Right atrium auricular region (tissue), 2 donors: ENCODE data around the gene MAML2. TPM values are rescaled to one million over a fixed set of nuclear protein-coding genes. Genes with fewer than 3 reads are reported as not detected.

Experiments used
- DNase-seq: peaks from one replicate; pipeline ENCODE4 v3.0.0-alpha.2; 2019; ENCODE audit warnings: low spot score
- H3K27ac ChIP-seq, 2 donors: fragments of 200-600 bp; sonication (generic); 1 replicate in 1 of 2; 2 replicates in 1 of 2; pipeline ENCODE4 v1.5.1; 2016 to 2019
- H3K27me3 ChIP-seq, 2 donors: fragments of 200-600 bp; sonication (generic); one replicate each; pipeline versions ENCODE4 v1.5.1 to v1.6.0; 2017 to 2019
- H3K36me3 ChIP-seq: fragments of 200-600 bp; sonication (generic); one replicate; pipeline ENCODE4 v1.5.1; 2016
- H3K4me1 ChIP-seq, 2 donors: fragments of 200-600 bp; sonication (generic); one replicate each; pipeline versions ENCODE4 v1.5.1 to v1.6.0; 2017 to 2019
- H3K4me3 ChIP-seq, 2 donors: fragments of 200-600 bp; sonication (generic); 1 replicate in 1 of 2; 2 replicates in 1 of 2; pipeline ENCODE4 v1.5.1; 2017 to 2019; ENCODE audit warnings: mild to moderate bottlenecking in 1 of 2, moderate library complexity in 1 of 2
- H3K9me3 ChIP-seq, 2 donors: fragments of 200-600 bp; sonication (generic); one replicate each; pipeline ENCODE4 v1.5.1; 2019
- total RNA-seq, 2 donors: library from RNA; depleted of rRNA; stranded (reverse); fragments of >200 nt; gene quantifications; one replicate each; pipeline ENCODE4 v1.1.0, GENCODE V29; 2016
- TF ChIP-seq, protein P1 (sequence below), 2 donors: fragments of 200-600 bp; sonication (generic); IDR thresholded peaks; one replicate each; pipeline ENCODE4 v1.5.1; 2019; ENCODE audit warnings: antibody characterized with exemption in 2 of 2

Gene MAML2
- total RNA-seq, 2 donors from 2014 or later = 7.6 to 16.6 TPM

DNA sequence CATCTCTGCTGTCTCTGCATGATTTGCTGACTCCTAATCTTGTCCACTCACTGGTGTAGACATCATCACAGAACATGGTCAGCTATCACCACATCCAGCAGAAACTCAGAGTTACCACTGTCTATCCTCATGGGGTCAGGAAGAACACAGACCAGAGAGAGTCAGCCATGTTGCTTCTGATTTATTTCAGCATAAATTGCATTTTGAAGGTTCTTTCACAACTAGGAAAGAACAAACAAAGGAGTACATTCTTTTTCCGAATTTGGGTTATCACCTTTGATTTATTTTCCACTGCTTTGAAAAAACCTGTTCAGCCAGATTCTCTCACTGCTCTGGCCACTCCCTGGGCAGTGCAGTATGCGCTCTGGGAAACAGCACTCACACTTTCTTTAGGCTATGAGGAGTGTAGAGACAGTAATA is 247.1 kb downstream of the MAML2 start:
- Histone ChIP-seq H3K4me1 (peaks cover 0 to 16% of the 10 kb centered on the region in 2 donors), H3K27ac (no peak overlapping the region), H3K9me3 (no peaks in the 10 kb centered on the region), H3K36me3 (peaks cover 10% of the 10 kb centered on the region), H3K27me3 (no peaks in the 10 kb centered on the region), H3K4me3 (no peak overlapping the region)
- no peak for DNase-seq
- TF ChIP-seq, protein P1, sequence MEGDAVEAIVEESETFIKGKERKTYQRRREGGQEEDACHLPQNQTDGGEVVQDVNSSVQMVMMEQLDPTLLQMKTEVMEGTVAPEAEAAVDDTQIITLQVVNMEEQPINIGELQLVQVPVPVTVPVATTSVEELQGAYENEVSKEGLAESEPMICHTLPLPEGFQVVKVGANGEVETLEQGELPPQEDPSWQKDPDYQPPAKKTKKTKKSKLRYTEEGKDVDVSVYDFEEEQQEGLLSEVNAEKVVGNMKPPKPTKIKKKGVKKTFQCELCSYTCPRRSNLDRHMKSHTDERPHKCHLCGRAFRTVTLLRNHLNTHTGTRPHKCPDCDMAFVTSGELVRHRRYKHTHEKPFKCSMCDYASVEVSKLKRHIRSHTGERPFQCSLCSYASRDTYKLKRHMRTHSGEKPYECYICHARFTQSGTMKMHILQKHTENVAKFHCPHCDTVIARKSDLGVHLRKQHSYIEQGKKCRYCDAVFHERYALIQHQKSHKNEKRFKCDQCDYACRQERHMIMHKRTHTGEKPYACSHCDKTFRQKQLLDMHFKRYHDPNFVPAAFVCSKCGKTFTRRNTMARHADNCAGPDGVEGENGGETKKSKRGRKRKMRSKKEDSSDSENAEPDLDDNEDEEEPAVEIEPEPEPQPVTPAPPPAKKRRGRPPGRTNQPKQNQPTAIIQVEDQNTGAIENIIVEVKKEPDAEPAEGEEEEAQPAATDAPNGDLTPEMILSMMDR (IDR thresholded peaks at IDR 0.05) = no peak

DNA sequence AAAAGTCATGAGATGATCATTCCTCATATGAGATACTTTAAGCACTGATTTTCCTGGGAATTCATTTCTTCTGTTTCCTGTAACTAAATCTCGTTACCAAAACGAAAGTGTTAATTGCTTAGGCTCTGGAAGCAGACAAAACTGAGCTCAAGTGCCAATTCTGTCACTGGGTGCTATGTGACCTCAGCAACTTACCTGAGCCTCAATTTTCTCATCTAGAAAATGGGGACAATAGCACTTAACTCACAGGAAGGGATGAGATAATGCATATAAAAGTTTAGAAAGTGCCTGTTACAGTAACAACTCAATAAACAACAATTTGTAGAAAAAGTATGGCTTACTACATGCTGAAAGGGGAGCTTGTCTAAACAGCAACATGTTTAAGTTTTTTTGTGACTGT is 248.8 kb downstream of the MAML2 start:
- H3K27ac ChIP-seq = no peak overlapping the region
- no peaks in the 10 kb centered on the region for H3K27me3 ChIP-seq
- H3K9me3 ChIP-seq = no peaks in the 10 kb centered on the region
- no peak overlapping the region for H3K4me3 ChIP-seq
- TF ChIP-seq, protein P1 (IDR thresholded peaks at IDR 0.05) = no peak
- DNase-seq = no peak
- peaks cover 0 to 24% of the 10 kb centered on the region in 2 donors for H3K4me1 ChIP-seq
- peaks cover 10% of the 10 kb centered on the region for H3K36me3 ChIP-seq

DNA sequence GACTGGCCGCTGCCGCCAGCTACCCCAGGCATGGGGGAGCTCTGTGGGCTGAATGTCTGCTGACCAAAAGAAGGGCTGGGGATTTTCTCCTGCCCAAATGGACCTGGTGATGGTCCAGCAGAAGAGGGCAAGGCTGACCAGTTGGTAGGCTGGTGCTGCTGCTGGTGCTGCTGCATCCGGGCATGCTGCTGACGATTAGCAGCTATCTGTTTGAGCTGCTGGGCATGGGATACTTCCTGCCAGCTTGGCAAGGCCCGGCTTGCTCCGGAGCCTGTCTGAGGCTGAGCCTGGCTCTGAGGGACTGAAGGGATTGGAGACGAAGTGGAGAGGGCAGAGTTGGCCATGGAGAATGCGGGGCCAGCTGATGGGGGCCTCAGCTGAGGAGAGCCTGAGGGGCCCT is 250.5 kb downstream of the MAML2 start:
- no peak overlapping the region for H3K4me3 ChIP-seq
- peaks cover 0 to 11% of the 10 kb centered on the region in 2 donors for H3K4me1 ChIP-seq
- H3K27me3 ChIP-seq = no peaks in the 10 kb centered on the region
- DNase-seq = no peak
- H3K36me3 ChIP-seq = peaks cover 10% of the 10 kb centered on the region
- TF ChIP-seq, protein P1 (IDR thresholded peaks at IDR 0.05) = no peak
- no peaks in the 10 kb centered on the region for H3K9me3 ChIP-seq
- H3K27ac ChIP-seq = no peak overlapping the region

DNA sequence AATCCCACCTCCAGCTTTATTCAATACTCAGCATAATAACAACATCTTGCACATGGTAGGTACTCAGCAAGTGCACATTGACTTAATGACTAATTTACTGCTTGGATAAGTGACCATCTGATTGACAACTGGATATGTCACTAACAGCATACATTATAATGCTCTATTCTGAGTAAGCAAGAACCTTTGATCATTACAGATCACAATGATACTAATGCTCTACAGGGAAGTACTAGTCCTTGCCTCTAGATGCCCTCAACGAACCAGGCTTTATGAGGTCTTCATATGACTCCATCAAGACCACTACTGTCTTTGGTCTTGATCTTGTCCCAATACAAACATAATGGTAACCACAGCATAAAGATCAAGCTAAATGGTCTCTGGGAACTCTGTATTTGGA is 251.5 kb downstream of the MAML2 start:
- no peak for DNase-seq
- Histone ChIP-seq H3K4me1 (peaks cover 0 to 11% of the 10 kb centered on the region in 2 donors), H3K27me3 (no peaks in the 10 kb centered on the region), H3K27ac (no peak overlapping the region), H3K4me3 (no peak overlapping the region), H3K36me3 (peaks cover 10% of the 10 kb centered on the region), H3K9me3 (no peaks in the 10 kb centered on the region)
- TF ChIP-seq, protein P1 (IDR thresholded peaks at IDR 0.05) = no peak

DNA sequence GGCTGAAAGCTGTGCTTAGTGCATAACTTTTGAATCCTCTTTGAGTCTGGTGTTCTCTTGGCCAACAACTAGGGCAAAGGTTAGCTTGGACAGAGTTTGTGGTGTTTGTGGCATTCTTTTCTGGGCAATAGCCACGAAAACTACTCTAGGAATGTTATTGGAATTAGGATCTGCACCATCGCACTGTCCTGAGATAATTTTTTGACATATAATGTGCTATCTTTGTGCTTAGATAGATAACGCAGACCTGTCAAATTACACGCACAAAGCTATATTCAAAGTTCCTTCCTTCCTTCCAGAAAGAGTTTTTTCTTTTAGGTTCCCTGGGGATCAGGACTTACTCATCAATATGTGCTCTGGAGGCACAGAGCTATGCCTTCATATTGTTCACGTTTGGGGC is 252.3 kb downstream of the MAML2 start:
- peaks cover 0 to 11% of the 10 kb centered on the region in 2 donors for H3K4me1 ChIP-seq
- DNase-seq = no peak
- no peaks in the 10 kb centered on the region for H3K27me3 ChIP-seq
- H3K36me3 ChIP-seq = peaks cover 10% of the 10 kb centered on the region
- peak overlapping the region in 1 of 2 donors; percentile 21 for H3K27ac ChIP-seq
- H3K4me3 ChIP-seq = no peak overlapping the region
- TF ChIP-seq, protein P1 (IDR thresholded peaks at IDR 0.05) = no peak
- no peaks in the 10 kb centered on the region for H3K9me3 ChIP-seq

DNA sequence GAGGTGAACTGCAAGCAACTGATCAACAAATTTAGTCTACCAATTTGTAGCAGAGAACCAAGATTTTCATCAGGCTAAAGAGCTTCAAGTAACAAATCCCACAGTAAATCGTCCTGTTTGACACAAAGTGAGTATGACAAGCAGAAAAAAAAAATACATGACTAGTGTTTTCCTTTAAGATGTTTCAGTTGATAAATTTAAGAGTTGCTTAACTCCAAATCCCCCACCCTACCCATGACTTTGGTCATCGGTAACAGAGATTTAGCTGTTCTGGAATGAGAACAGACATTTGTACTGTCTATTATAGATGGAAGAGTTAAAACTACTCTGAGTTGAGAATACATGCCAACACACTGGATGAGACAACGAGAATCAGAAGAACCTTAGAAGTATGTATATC is 254.1 kb downstream of the MAML2 start:
- TF ChIP-seq, protein P1 (IDR thresholded peaks at IDR 0.05) = no peak
- no peak for DNase-seq
- H3K4me3 ChIP-seq = no peak overlapping the region
- peaks cover 10% of the 10 kb centered on the region for H3K36me3 ChIP-seq
- H3K27ac ChIP-seq = no peak overlapping the region
- H3K4me1 ChIP-seq = peaks cover 0 to 19% of the 10 kb centered on the region in 2 donors
- H3K27me3 ChIP-seq = no peaks in the 10 kb centered on the region
- H3K9me3 ChIP-seq = no peaks in the 10 kb centered on the region
